NCI-H2227 (cell line): Measurements from ENCODE around the gene NOP10.
"Not testable (repeated sequence)": the region's sequence is repeated elsewhere in the genome, so short reads cannot be mapped to it uniquely, and the experiment has no call there.

Experiments used
- DNase-seq: peaks from one replicate; lab custom pipeline; 2025; ENCODE audit not compliant: unreplicated experiment; lab: John Stamatoyannopoulos, UW

The NOP10 gene

GRCh38 chr15:34342737-34343575 lies at the start of gene NOP10, which contains the start of gene NUTM1:
Gene NOP10, minus strand, starts transcription at chr15:34343136. Its CDS starts 63 bp downstream, at chr15:34343073.
Gene NUTM1, plus strand, starts transcription at chr15:34343315. Its CDS starts 382 bp downstream, at chr15:34343697.
- peak; percentile 89 for DNase-seq

DNA sequence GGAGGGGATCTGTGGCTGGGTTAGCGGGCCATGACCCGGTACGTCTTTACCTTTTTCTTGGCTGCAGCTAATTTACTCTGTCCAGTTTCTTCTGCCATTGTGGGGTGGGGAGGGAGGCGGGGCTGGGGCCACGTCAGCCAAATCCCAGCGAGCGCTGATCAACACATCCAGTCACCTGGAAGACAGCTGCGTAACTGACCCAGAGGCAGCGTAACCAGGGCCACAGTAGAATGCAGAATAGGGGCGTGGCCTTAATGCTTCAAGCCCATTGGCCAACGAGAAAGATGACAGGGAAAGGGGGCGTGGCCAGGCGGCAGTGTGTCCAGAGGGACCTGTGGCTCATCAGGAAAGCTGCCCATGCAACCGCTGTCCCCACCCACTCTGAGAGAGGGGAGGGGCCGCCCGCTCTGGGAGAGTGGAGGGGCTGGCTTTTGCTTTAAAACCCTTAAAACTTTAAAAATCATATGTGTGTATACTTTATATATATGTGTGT lies 46.7 kb upstream of the NOP10 start:
- not testable (repeated sequence) for DNase-seq

DNA sequence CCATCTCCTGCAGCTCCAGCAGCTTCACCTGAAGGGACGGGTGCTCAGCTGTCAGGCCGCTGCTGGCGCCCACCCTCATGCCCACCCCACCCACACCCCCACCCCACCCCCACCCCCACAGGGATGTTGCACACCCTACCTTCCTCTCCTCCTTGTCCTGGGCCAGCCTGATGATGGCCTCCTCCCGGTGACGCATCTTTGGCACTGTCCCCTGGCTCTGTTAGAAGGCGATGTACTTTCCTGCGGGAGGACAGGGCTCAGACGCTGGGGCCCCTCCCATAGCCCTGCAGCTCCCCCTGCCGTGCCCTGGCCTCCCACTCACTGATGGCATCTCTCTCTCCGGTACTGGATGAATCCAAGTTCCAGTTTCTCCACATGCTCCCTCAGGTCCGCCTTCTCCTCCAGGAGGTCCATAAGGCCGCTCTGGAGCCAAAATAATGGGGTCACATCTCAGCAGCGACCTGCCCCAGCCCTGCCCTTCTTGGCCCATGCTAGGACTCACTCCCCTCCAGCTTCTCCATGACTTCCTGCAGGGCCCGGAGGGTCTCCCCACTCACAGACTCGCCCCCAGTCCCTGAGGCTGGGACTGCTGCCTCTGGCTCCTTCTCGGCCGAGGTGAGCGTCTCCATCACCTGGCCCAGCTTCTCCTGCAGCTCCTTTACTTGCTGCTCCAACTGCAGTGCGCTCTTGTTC lies 39.0 kb upstream of the NOP10 start:
- not testable (repeated sequence) for DNase-seq

DNA sequence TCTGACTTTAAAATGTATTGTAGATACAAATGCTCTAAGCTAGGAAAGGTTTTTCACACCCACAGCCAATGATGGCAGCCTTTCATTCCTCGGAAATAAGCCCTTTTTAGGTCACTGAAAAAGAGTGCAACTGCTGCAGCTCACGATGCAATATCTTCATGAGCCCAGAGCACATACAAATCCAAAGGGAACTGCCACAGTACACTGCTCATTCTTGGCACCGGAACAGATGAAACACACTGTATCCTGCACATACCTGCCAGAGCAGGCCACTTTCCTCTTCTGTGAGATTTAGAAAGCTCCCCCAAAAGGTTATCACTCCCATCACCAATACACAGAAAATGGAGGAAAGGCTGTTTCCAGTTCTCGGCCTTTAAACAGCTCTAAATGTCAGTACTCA lies 37.6 kb upstream of the NOP10 start:
- not testable (repeated sequence) for DNase-seq

DNA sequence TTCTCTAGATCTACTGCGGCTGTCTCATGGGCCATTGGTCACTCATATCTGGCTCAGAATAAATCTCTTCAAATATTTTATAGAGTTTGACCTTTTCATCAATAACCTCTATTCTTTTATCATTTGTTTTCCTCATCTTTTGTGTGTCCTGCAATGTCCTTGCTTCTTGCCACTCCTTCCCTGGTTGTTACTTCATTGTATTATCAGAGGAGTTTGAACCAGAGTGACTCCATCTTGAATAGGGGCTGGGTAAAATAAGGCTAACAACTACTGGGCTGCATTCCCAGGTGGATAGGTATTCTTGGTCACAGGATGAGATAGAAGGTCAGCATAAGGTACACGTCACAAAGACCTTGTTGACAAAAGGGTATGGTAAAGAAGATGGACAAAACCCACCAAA lies 33.9 kb upstream of the NOP10 start:
- DNase-seq = no peak

GRCh38 chr15:34375541-34375940 lies 32.6 kb upstream of the NOP10 start:
- DNase-seq = not testable (repeated sequence)

DNA sequence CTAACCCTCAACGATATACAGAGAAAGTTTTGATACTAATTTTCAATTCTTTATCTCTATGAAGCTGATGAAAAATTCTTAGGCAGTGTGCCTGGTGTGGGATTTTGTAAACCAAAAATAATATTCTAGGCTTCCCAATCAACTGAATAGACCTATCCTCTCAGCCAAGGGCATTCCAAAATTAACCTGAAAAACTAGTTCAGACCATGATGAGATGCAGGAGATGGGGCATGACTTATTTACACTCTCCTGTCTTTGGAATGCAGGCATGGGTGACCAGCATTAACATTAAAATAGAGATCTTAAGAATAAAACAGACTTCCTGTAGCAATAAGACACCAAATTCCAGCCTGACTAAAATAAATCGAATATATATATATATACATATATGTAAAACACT lies 31.9 kb upstream of the NOP10 start:
- no peak for DNase-seq

- no peak for DNase-seq
Observed at GRCh38 chr15:34373951-34374350, 31.0 kb upstream of the NOP10 start.

- DNase-seq = no peak
Observed at GRCh38 chr15:34370643-34371042, 27.7 kb upstream of the NOP10 start.

GRCh38 chr15:34370129-34370528 lies 27.2 kb upstream of the NOP10 start:
- DNase-seq = no peak

- DNase-seq = peak; percentile 92
Observed at GRCh38 chr15:34367101-34368081, 24.5 kb upstream of the NOP10 start, which contains the start of gene LPCAT4. Gene LPCAT4, minus strand, starts transcription at chr15:34367196. Its CDS starts 96 bp downstream, at chr15:34367100.

DNA sequence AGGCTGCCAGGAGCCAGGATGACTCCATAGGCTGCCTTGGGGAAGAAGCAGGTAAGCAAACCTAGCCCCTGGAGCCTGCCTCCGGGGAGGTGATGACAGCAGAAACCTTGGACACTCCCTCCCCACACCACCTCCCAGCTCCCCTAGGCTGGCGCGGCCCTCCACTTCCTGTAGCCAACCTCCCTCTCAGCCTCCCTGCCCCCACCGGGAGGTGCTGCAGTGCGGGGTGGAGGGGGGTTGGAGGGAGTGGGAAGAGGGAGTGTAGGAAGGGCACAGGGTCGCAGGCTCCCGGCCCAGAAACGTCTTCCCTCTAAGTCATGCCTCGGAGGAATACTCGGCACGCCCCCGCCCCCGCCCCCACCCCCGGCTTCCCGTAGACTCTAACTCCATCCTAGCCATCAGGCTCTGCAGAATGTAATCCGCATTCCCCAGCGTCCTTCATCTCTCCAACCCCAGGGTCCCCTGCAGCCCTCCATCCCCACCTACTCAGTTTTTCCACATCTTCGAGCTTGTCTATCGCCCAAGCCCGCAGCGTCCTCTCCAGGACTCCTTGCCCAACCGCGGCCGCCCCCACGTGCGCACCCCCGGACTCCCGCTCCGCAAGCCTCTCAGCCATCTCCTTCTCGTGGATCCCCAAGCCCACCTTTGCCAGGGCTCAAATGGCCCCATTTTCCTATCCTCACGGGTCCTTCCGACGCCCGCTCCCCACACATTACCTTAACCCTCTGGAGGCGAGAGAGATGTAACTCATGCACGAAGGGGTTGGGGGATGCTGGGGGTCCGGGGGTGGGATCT lies 23.5 kb upstream of the NOP10 start:
- peak; percentile 71 for DNase-seq

DNA sequence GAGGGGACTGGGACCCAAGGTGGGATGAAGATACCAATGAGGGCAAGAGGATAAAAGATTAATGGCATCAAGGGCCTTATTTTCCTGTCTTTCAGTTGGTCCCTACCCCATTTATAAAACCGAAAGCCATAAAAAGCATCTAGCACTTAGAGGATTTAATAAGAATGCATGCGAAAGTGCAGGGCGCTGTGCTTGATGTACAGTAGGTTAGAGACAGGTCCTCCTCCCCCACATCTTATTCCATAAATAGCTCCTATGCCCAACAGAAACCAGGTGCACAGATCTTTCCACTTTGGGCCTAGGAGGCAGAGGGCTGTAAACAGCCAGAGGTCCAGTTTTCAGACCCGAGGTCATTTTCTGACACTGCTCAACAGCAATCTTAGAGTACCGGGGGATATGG lies 22.9 kb upstream of the NOP10 start:
- peak; percentile 29 for DNase-seq

DNA sequence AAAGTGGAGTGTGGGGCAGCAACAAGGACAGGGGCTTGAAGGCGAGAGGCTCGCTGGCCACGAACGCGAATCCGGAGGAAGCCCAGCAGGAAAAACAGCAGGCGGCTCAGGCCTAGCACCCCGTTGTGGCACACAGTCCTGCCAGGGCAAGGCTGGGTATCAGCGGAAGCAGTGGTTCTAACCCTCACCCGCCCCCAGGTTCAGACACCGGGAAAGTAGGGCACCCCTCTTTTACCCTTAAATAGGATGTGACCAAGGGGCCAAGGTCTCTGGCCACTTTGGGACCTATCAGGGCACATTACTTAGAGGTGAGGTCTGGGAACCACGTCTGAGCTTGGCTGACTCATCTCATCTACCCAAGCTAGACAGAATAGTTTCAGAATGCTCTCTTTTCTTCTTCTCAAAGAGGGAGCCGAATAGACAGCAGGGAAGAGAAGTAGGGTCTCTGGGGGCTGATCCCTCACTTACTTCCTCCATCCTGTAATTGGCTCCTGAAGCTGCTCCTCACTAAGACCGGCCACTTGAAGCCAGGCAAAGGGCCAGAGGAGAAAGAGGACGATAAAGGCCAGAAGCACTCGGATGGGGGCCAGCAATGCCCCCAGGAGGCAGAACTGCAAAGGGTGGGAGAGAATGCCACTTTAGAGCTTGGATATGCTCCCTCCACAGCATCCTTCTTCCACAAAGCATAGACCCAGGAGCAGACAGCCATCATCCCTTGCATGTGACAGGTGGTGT lies 22.3 kb upstream of the NOP10 start:
- DNase-seq = peak; percentile 6

- no peak for DNase-seq
Observed at GRCh38 chr15:34364041-34364440, 21.1 kb upstream of the NOP10 start.

GRCh38 chr15:34362047-34362773 lies 19.3 kb upstream of the NOP10 start:
- DNase-seq = no peak

DNA sequence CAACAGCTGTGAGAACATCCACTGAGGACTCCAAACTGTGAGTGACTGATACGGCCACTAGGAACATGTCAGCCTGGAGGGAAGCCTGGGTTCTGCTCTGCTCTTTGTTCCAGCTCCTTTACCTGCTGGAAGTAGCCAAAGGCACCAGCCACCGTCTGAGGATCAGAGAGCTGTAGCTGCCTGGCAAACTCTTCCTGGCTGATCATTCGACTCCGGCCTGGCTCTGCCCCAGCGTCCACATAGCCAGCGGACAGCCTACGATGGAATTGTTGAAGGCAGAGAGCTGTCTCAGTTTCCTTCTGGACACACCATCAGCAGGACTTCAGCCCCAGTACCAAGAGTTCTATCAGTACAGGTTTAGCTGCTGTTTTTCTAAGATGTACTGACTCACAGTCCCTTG lies 18.3 kb upstream of the NOP10 start:
- no peak for DNase-seq

DNA sequence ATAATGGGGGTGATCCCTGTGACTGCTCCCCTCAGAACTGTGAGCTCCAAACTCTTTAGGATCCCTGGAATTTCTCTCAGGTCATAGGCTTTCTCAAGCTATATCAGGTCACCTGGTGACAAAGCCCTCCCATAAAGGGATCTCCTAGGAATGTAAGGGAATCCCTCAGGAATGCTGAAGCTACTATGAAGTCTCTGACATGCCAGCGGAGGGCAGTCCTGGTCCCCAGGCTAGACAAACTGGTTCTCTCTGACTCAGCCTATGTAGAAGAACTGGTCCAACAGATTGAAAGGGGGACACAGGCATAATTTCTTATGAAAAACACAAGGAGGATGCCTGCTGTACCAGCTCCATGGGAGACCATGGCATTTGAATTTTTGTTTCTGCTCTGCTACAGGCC lies 17.4 kb upstream of the NOP10 start:
- DNase-seq = no peak

- DNase-seq = no peak
Observed at GRCh38 chr15:34359416-34359815, 16.5 kb upstream of the NOP10 start.
